ENCODE data around the gene XRRA1.

DNA sequence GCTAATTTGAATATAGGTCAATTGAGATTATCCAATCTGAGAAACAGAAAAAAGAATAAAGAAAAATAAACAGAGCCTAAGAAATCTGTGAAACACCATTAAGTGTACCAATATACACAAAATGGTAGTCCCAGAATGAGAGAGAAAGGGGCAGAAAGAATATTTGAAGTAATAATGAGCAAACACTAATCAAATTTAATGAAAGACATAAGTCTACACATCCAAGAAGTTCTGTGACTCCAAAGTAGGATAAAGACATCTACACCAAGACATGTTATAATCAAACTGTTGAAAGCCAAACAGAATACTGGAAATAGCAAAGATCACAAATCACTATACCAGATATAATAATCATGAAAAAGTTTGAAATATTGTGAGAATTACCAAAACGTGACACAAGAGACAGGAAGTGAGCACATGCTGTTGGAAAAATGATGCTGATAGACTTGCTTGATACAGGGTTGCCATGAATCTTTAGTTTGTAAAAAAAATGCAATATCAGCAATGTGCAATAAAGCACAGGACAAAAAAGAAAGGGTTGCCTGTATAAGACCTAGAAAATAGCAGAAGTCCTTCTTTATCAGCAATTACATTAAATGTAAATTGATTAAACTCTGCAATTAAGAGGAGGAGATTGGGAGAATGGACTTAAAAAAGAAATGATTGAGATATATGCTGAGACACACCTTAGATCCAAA, 124.5 kb downstream of the XRRA1 start:
- TF ChIP-seq SUZ12 (IDR thresholded peaks at IDR 0.05; ENCODE audit: extremely low read depth, insufficient read depth, insufficient read length): no peak
- no peak for TF ChIP-seq ZNF274 (IDR thresholded peaks at IDR 0.05; ENCODE audit: low read depth, low read length)
- TF ChIP-seq YY1 (IDR thresholded peaks at IDR 0.05; ENCODE audit: insufficient read depth, insufficient read length): no peak
